Stimulated activated naive CD8-positive, alpha-beta T cell treated with anti-CD3 and anti-CD28 coated beads, Interleukin-15, Interleukin-2, amounts not matched to agents 100 ng/mL and 50 ng/mL, for 24 hours (primary cell): ENCODE data around the gene XRCC6.
"Not testable (repeated sequence)": the region's sequence is repeated elsewhere in the genome, so short reads cannot be mapped to it uniquely, and the experiment has no call there.

Experiments used
- H3K27ac Mint-ChIP-seq: one replicate; pipeline ENCODE4 v1.8.0; 2021; ENCODE audit warnings: mild to moderate bottlenecking, mixed read lengths
- H3K27me3 Mint-ChIP-seq: one replicate; pipeline ENCODE4 v1.8.0; 2021; ENCODE audit warnings: mixed read lengths
- H3K36me3 Mint-ChIP-seq: one replicate; pipeline ENCODE4 v1.8.0; 2021; ENCODE audit warnings: low read depth, mixed read lengths
- H3K4me1 Mint-ChIP-seq: one replicate; pipeline ENCODE4 v1.8.0; 2021; ENCODE audit warnings: low read depth, mixed read lengths
- H3K4me3 Mint-ChIP-seq: one replicate; pipeline ENCODE4 v1.8.0; 2021; ENCODE audit warnings: mild to moderate bottlenecking, mixed read lengths
- H3K9me3 Mint-ChIP-seq: one replicate; pipeline ENCODE4 v1.8.0; 2021; ENCODE audit warnings: mixed read lengths

The XRCC6 gene

DNA sequence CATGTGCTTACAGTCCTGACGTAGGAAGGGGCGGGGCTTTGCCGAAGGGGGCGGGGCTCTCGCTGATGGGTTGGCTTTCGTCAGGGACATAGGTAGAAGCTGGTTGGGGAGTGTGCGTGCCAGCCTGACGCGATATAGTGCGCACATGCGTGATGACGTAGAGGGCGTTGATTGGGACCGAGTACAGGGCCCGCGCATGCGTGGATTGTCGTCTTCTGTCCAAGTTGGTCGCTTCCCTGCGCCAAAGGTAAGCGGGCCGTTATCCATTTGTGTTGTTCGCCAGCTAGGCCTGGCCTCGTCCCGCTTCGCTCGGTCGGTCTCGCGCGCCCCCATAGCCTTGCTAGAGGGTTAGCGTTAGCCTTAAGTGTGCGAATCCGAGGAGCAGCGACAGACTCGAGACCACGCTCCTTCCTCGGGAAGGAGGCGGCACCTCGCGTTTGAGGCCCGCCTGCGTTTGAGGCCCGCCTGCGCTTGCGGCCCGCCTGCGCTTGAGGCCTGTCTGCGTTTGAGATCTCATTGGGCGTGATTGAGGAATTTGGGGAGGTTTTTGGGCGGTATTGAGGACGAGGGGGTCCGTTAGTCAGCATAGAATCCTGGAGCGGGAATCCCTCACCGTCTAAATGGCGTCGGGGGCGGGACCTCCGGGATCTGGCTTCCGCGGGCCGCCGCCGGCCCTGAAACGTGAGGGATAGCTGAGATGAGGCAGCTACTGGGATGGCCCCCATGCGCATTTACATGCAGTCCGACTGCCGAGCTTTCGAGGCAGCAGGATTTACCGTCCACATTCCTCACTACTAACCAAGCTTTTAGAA lies at the start of gene XRCC6:
TSS of gene XRCC6 (plus strand) at position 197 of the 812 bp plus-strand sequence. CDS start 710 bp downstream, outside the sequence.
- Mint-ChIP-seq H3K9me3 (no peaks in the 10 kb centered on the region), H3K4me1 (peaks cover 55% of the 10 kb centered on the region)

DNA sequence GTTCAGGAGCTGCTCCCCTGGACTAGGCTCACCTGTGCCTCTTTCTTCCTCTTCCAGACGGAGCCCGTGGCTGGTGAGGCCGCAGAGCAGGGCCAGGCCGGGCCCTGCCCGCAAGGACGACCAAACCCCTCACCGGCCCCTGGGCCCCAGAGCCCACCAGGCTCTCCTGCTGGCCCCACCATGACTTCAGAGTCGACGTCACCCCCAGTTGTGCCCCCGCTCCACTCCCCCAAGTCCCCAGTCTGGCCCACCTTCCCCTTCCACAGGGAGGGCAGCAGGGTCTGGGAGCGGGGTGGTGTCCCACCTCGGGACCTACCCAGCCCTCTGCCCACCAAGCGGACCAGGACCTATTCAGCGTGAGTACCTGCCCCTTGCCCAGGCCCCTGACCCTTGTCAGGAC lies 49.3 kb upstream of the XRCC6 start:
- H3K27me3 Mint-ChIP-seq, result no peaks in the 10 kb centered on the region
- no peak overlapping the region for H3K27ac Mint-ChIP-seq
- no peaks in the 10 kb centered on the region for H3K9me3 Mint-ChIP-seq
- no peak overlapping the region for H3K4me3 Mint-ChIP-seq
- H3K36me3 Mint-ChIP-seq, result peaks cover 3% of the 10 kb centered on the region
- H3K4me1 Mint-ChIP-seq, result no peaks in the 10 kb centered on the region

More for the DNA sequence above, at the start of gene XRCC6:
- Mint-ChIP-seq H3K4me3 (peak within 1 kb of the TSS; percentile 99), H3K27ac (peak within 1 kb of the TSS; percentile 100), H3K36me3 (peaks cover 47% of the 10 kb centered on the region), H3K27me3 (no peaks in the 10 kb centered on the region)

DNA sequence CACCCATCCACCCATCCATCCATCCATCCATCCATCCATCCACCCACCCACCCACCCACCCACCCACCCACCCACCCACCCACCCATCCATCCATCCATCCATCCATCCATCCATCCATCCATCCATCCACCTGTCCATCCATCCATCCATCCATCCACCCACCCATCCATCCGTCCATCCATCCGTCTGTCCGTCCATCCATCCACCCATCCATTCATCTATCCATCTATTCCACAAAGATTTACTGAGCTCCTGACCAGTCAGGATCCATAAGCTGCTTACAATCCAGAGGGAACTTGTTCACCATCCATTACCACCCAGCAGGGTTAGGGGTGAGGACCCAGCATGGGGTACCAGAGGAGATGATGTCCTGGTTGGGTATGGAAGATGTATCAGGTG lies 48.8 kb upstream of the XRCC6 start:
- H3K9me3 Mint-ChIP-seq, H3K4me1 Mint-ChIP-seq, H3K36me3 Mint-ChIP-seq, H3K4me3 Mint-ChIP-seq, H3K27ac Mint-ChIP-seq, H3K27me3 Mint-ChIP-seq: not testable (repeated sequence)

DNA sequence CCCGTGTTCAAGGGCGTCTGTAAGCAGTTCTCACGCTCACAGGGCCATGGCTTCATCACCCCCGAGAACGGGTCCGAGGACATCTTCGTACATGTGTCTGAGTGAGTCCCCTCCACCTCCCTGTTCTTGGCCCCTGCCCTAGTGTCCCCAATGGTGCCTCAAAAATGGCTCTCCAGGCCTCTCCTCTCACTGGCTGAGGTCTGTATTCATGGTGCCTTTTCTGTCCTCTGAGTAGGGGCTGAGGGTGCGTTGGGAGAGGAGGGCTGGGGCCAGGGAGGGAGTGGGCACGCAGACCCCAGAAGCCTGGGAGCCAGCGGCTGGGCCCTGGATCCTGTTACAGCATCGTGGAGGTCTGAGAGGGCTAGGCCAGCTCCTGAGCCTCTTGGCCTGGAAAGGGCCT lies 47.4 kb upstream of the XRCC6 start:
- no peaks in the 10 kb centered on the region for H3K4me1 Mint-ChIP-seq
- peaks cover 3% of the 10 kb centered on the region for H3K36me3 Mint-ChIP-seq
- H3K27ac Mint-ChIP-seq, result no peak overlapping the region
- no peaks in the 10 kb centered on the region for H3K27me3 Mint-ChIP-seq
- no peaks in the 10 kb centered on the region for H3K9me3 Mint-ChIP-seq
- H3K4me3 Mint-ChIP-seq, result no peak overlapping the region

DNA sequence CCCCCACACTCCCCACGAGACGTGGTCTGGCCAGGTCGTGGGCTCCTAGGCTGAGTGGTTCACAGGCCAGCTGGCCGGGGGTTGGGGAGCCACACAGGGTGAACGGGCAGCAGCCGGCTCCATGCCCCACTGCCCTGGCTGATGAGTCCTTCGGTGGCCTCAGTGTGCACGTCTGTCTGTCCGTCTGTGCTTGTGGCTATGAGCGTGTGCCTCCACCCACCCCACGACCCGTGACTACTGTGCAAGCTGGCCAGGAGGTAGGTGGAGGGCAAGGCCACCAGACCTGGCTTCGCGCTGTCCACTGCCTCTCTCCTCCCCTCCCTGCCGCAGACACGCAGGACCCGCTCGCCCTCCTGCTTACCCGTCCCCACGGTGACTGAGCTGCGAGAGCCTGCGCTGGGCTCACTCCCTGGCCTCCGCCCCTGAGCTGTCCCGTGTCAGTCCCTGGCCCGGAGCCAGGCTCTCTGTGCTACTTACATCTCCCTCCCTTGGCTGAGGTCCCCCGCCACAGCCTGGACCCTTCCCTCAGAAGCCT lies 46.2 kb upstream of the XRCC6 start:
- Mint-ChIP-seq H3K36me3 (peaks cover 3% of the 10 kb centered on the region), H3K4me1 (no peaks in the 10 kb centered on the region), H3K27ac (no peak overlapping the region), H3K9me3 (no peaks in the 10 kb centered on the region), H3K27me3 (no peaks in the 10 kb centered on the region), H3K4me3 (no peak overlapping the region)

DNA sequence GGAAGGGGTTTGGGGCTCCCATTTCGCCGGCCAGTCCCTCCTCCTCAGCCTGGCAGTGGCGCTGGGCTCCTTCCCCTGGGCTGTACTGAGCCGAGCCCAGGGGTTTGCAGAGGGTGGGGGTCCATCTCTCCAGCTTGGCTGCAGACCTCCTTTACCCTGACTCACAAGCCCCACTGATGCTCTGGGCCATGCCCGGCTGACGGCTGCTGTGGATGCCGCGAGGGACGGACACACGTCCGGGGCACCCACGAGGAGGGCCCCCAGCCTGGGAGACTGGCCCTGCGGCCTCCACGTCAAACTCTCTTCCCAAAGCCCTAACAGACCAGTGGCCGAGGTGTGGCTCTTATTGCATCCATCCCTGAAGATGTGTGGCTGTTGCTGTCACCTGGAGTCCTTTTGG lies 45.6 kb upstream of the XRCC6 start:
- Mint-ChIP-seq H3K4me1 (no peaks in the 10 kb centered on the region), H3K4me3 (no peak overlapping the region), H3K27ac (no peak overlapping the region), H3K9me3 (no peaks in the 10 kb centered on the region), H3K36me3 (peaks cover 8% of the 10 kb centered on the region), H3K27me3 (no peaks in the 10 kb centered on the region)

DNA sequence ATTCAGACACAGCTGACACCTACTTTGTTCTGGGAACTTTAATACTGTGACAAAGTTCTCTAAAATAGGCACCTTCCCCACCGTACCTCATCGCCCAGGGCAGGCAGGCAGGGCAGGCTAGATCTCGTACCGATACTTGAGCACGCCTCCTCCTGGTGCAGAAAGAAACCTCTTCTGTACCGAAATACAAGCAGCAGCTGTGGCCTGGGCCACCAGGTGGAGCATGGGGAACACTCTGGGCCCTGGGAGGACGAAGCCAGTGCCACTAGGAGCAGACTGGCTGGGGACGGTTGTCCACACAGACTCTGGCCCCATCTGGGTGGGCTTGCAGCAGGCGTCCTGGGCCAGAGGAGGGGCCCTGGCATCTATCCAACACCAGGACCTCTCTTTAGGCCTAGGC lies 44.2 kb upstream of the XRCC6 start:
- Mint-ChIP-seq H3K36me3 (peaks cover 8% of the 10 kb centered on the region), H3K27me3 (no peaks in the 10 kb centered on the region), H3K9me3 (no peaks in the 10 kb centered on the region), H3K4me1 (no peaks in the 10 kb centered on the region), H3K4me3 (no peak overlapping the region), H3K27ac (no peak overlapping the region)

DNA sequence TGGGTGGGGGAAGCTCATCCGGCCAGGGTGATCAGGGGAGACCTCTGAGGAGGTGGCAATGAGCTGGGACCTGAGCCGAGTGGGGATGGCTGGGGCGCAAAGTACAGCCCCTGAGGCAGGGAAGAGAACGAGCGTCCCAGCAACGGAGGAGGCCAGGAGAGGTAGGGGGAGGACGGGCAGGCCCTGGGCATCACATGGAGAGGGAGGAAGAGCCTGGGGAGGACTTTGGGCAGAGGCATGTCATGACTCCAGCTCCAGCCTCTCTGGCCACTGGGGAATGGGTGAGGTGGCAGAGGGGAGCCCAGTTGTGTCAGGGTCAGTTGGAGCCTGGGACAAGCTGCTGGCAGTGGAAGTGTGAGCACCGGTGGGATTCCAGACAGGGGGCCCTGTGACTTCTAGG lies 43.0 kb upstream of the XRCC6 start:
- Mint-ChIP-seq H3K4me1 (no peaks in the 10 kb centered on the region), H3K4me3 (no peak overlapping the region), H3K27me3 (no peaks in the 10 kb centered on the region), H3K36me3 (peaks cover 8% of the 10 kb centered on the region), H3K9me3 (no peaks in the 10 kb centered on the region), H3K27ac (no peak overlapping the region)

DNA sequence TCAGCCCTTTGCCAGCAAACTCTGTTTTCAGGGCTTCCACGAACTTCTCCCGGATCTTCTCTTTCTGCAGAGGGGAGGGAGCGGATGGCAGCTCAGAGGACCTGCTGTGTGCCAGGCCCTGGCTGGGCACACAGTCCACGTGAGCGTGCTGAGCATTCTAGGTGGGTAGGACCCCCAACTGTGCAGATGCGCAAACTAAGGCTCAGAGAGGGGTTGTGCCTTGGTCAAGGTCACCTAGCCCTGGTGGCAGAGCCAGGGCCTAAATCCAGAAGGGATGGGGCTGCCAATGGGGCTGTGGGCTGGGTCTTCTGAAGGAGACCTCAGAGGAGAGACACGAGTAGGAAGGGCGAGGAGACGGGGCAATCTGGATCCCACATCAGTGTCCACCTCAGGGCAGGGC lies 42.3 kb upstream of the XRCC6 start:
- Mint-ChIP-seq H3K9me3 (no peaks in the 10 kb centered on the region), H3K36me3 (peaks cover 13% of the 10 kb centered on the region), H3K4me1 (no peaks in the 10 kb centered on the region), H3K27me3 (no peaks in the 10 kb centered on the region), H3K27ac (no peak overlapping the region), H3K4me3 (no peak overlapping the region)

DNA sequence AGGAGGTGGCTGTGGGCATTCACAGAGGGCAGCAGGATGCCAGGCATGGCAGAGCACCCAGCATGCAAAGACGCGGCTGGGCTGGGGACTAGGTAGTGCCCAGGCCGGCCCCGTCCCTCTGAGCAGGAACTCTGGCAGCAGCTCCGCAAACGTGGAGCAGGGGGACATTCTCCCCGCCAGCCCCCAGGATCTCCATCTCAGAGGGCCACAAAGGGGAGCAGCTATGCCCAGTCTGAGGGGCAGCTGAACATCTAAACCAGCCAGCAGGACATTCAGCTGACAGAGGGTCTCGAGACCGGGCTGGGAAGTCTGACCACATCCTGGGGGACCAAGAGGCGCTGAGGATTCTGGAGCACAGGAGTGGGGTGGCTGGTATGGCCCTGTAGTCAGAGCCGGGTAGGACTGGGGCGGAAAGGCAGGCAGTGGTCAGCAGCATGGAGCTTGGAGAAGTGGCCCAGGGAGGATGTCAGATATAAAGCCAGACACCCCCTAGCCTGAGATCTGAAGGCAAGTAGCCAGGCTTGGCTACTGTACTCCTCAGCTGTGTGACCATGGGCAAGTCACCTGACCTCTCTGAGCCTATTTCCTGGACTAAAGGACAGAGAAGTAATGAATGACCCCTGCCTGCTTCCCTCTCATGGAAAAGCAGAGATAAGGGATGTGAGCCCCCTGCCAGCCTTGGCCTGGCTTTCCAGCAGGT lies 41.6 kb upstream of the XRCC6 start:
- Mint-ChIP-seq H3K36me3 (peaks cover 15% of the 10 kb centered on the region), H3K27ac (no peak overlapping the region), H3K27me3 (no peaks in the 10 kb centered on the region), H3K9me3 (no peaks in the 10 kb centered on the region), H3K4me3 (no peak overlapping the region), H3K4me1 (no peaks in the 10 kb centered on the region)

DNA sequence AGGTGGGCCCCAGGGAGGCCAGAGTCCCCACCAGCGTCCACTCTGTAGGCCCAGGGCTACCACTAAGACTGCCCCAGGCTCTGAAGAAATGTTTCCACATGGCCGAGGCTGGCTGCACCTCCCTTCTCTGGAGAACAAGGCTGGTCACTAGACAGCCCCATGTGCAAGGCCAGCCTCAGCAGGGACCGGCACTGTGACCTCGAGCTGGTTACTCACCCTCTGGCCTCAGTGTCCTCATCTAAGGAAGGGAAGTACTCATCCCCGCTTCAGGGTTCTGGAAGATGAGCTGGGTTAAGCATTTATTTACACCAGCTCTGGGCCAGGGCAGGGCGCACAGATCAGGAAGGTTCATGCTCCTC lies 41.1 kb upstream of the XRCC6 start:
- H3K9me3 Mint-ChIP-seq, result no peaks in the 10 kb centered on the region
- no peaks in the 10 kb centered on the region for H3K27me3 Mint-ChIP-seq
- H3K36me3 Mint-ChIP-seq, result peaks cover 20% of the 10 kb centered on the region
- H3K4me1 Mint-ChIP-seq, result no peaks in the 10 kb centered on the region
- no peak overlapping the region for H3K4me3 Mint-ChIP-seq
- H3K27ac Mint-ChIP-seq, result no peak overlapping the region

DNA sequence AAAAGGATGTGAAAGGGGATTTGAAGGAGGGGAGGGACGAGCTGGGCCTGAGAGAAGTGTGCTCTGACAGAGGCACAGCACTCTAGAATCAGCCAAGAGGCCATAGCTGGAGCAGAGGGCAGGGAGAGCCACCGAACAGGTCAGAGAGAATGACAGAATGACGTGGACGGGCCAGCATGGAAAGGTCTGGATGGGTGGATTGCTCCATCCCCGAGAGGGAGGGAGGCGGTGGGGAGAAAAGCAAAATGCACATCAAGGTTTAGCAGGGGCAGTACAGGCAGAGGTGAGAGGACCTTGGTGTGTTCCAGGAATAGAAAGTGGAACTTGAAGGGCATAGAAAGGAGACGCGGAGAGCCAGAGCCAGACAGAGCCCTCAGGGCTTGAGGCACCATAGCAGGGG lies 38.4 kb upstream of the XRCC6 start:
- H3K27me3 Mint-ChIP-seq, result no peaks in the 10 kb centered on the region
- no peak overlapping the region for H3K27ac Mint-ChIP-seq
- H3K4me1 Mint-ChIP-seq, result peaks cover 1% of the 10 kb centered on the region
- H3K4me3 Mint-ChIP-seq, result no peak overlapping the region
- H3K36me3 Mint-ChIP-seq, result peaks cover 18% of the 10 kb centered on the region
- H3K9me3 Mint-ChIP-seq, result no peaks in the 10 kb centered on the region

DNA sequence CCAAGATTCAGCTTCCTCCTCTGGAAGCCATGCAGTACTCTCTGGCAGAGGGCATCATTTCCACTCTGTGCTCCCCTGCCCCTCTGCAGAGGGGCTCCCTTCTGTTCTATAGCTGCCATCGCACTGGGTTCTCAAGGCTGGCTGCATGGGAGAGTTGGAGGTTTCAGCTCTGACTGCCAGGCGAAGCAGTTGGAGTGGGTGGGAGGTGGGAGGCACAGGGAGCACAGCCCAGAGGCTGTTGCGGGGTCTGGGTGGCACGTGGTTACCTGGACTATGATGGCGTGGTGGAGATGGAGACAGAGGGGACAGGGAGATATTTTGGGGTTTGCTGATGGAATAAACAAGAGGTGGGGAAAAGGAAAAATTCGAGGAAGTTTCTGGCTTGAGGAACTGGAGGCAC lies 36.2 kb upstream of the XRCC6 start:
- H3K9me3 Mint-ChIP-seq, result no peaks in the 10 kb centered on the region
- H3K4me3 Mint-ChIP-seq, result no peak overlapping the region
- H3K27ac Mint-ChIP-seq, result no peak overlapping the region
- no peaks in the 10 kb centered on the region for H3K27me3 Mint-ChIP-seq
- H3K36me3 Mint-ChIP-seq, result peaks cover 18% of the 10 kb centered on the region
- peaks cover 16% of the 10 kb centered on the region for H3K4me1 Mint-ChIP-seq

DNA sequence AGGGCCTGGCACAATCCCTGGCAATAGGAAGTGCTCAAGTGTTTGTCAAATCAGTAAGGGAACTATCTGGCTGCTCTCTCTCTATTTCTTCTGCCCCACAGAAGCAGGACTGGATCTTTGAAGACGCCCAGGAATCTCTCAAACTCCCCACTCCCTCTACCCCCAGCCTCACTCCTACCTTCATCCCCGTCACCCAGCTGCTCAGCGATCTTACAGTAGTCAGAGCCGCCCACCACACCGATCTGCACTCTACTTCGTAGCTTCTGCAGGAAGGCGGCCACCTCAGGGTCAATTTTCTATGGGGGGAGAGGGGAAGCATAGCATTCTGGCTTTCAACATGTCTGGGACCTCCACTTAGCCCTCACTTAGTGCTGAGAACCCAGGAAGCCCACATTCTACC lies 35.2 kb upstream of the XRCC6 start:
- peaks cover 16% of the 10 kb centered on the region for H3K4me1 Mint-ChIP-seq
- peaks cover 13% of the 10 kb centered on the region for H3K36me3 Mint-ChIP-seq
- no peak overlapping the region for H3K27ac Mint-ChIP-seq
- no peaks in the 10 kb centered on the region for H3K27me3 Mint-ChIP-seq
- H3K9me3 Mint-ChIP-seq, result no peaks in the 10 kb centered on the region
- no peak overlapping the region for H3K4me3 Mint-ChIP-seq

DNA sequence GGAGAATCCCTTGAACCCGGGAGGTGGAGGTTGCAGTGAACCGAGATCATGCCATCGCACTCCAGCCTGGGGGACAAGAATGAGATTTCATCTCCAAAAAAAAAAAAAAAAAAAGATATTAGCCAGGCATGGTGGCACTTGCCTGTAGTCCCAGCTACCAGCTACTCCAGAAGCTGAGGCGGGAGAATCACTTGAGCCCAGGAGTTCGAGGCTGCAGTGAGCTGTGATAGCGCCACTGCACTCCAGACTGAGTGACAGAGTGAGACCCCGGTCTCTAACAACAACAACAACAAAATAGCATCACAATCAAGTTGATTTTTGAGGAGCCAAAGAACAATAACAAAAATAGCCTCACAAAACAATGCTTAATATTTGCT lies 33.8 kb upstream of the XRCC6 start:
- Mint-ChIP-seq H3K4me1 (peaks cover 16% of the 10 kb centered on the region), H3K36me3 (peaks cover 13% of the 10 kb centered on the region), H3K27ac (no peak overlapping the region), H3K9me3 (no peaks in the 10 kb centered on the region), H3K27me3 (no peaks in the 10 kb centered on the region), H3K4me3 (no peak overlapping the region)
